ENCODE results near the gene HOMER2.

DNA sequence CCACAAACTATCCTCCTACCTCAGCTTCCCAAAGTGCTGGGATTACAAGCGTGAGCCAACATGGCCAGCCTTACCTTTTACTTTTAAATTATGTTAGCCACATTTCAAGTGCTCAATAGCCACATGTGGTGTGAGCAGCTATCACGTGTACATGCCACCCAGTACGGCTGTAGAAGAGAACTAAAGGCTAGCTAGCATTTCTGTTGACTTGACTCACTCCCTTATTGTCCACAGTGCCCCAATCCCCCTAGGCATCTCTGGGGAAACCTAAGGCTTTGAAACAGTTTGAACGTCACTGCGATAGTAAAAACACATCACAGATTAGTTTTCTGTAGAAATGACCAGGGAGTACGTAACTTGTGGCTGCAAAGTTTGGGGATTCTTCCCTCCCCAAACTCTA, 46.9 kb upstream of the HOMER2 start:
- TF ChIP-seq CTCF (conservative IDR thresholded peaks at IDR 0.05; ENCODE audit: low read depth, low read length) (no peak), ELK1 (IDR thresholded peaks at IDR 0.05; ENCODE audit: borderline replicate concordance, low read depth, low read length) (no peak), RCOR1 (IDR thresholded peaks at IDR 0.05; ENCODE audit: insufficient replicate concordance, low read length) (no peak), POLR2A (IDR thresholded peaks at IDR 0.05; ENCODE audit: low read depth, low read length) (no peak), USF2 (IDR thresholded peaks at IDR 0.05; ENCODE audit: low read depth, low read length) (no peak)
